MM.1S (cell line): ENCODE measurements around the gene LRPAP1.
"Not testable (repeated sequence)": the region's sequence is repeated elsewhere in the genome, so short reads cannot be mapped to it uniquely, and the experiment has no call there.

Experiments used
- DNase-seq: peaks from one replicate; pipeline ENCODE4 v3.0.0-alpha.2; 2015
- H2AFZ ChIP-seq: fragments of 300-600 bp; sonication (generic); 2 replicates; pipeline ENCODE4 v1.6.0; 2016; ENCODE audit warnings: antibody characterized with exemption, low read length
- H3F3A ChIP-seq: fragments of 300-600 bp; sonication (generic); 2 replicates; pipeline ENCODE4 v1.6.1; 2016; ENCODE audit warnings: mild to moderate bottlenecking, antibody characterized with exemption, low read length, moderate library complexity, mixed read lengths; ENCODE audit not compliant: insufficient read depth
- H3K27ac ChIP-seq: fragments of 300-600 bp; sonication (generic); 2 replicates; pipeline ENCODE4 v1.5.1; 2016; ENCODE audit warnings: mild to moderate bottlenecking, low read length
- H3K27me3 ChIP-seq: fragments of 300-600 bp; sonication (generic); replicated peaks from 2 replicates; pipeline ENCODE4 v1.6.0; 2016; ENCODE audit warnings: low read length; ENCODE audit not compliant: insufficient read depth
- H3K36me3 ChIP-seq: fragments of 300-600 bp; sonication (generic); replicated peaks from 2 replicates; pipeline ENCODE4 v1.6.1; 2016; ENCODE audit warnings: mild to moderate bottlenecking, low read length, mixed read lengths; ENCODE audit not compliant: insufficient read depth
- H3K4me1 ChIP-seq: fragments of 300-600 bp; sonication (generic); 2 replicates; pipeline ENCODE4 v1.6.1; 2016; ENCODE audit warnings: low read length, mixed read lengths
- H3K4me2 ChIP-seq: fragments of 300-600 bp; sonication (generic); 2 replicates; pipeline ENCODE4 v1.6.0; 2016; ENCODE audit warnings: low read depth, low read length
- H3K4me3 ChIP-seq: fragments of 300-600 bp; sonication (generic); 2 replicates; pipeline ENCODE4 v1.5.1; 2016; ENCODE audit warnings: low read length, mixed read lengths
- H3K79me2 ChIP-seq: fragments of 300-600 bp; sonication (generic); 2 replicates; pipeline ENCODE4 v1.6.1; 2016; ENCODE audit warnings: mixed run types, low read length, mixed read lengths
- H3K9ac ChIP-seq: fragments of 300-600 bp; sonication (generic); 2 replicates; pipeline ENCODE4 v1.6.1; 2016; ENCODE audit warnings: low read length, mixed read lengths
- H3K9me2 ChIP-seq: fragments of 300-600 bp; sonication (generic); replicated peaks from 2 replicates; pipeline ENCODE4 v1.6.1; 2016; ENCODE audit warnings: mild to moderate bottlenecking, low read length, mixed read lengths; ENCODE audit not compliant: insufficient read depth
- H3K9me3 ChIP-seq: fragments of 300-600 bp; sonication (generic); replicated peaks from 2 replicates; pipeline ENCODE4 v1.6.1; 2016; ENCODE audit warnings: mild to moderate bottlenecking, low read length, mixed read lengths; ENCODE audit not compliant: insufficient read depth
- H4K20me1 ChIP-seq: fragments of 300-600 bp; sonication (generic); 2 replicates; pipeline ENCODE4 v1.6.1; 2016; ENCODE audit warnings: mild to moderate bottlenecking, low read length, moderate library complexity, mixed read lengths; ENCODE audit not compliant: insufficient read depth
- CTCF ChIP-seq: fragments of 300-600 bp; sonication (generic); IDR thresholded peaks from 2 replicates; pipeline ENCODE4 v1.5.1; 2016; ENCODE audit warnings: antibody characterized with exemption, low read length, mixed read lengths
- EZH2 ChIP-seq: fragments of 300-600 bp; sonication (generic); optimal IDR thresholded peaks from 2 replicates; pipeline ENCODE3; 2017; ENCODE audit warnings: low read depth, mild to moderate bottlenecking, antibody characterized with exemption, low read length, mixed read lengths

The LRPAP1 gene

GRCh38 chr4:3564948-3565347, 32.7 kb upstream of the LRPAP1 start:
- not testable (repeated sequence) for H3K36me3 ChIP-seq, H3K9me2 ChIP-seq, H3K4me3 ChIP-seq, DNase-seq, H4K20me1 ChIP-seq, H3F3A ChIP-seq, H3K4me2 ChIP-seq, H2AFZ ChIP-seq, H3K79me2 ChIP-seq, H3K27ac ChIP-seq, H3K9ac ChIP-seq, H3K27me3 ChIP-seq, H3K9me3 ChIP-seq, H3K4me1 ChIP-seq

GRCh38 chr4:3563403-3563802, 31.2 kb upstream of the LRPAP1 start:
- H3K4me3 ChIP-seq, result no peak overlapping the region
- H3K27ac ChIP-seq, result no peak overlapping the region
- H3K9me2 ChIP-seq, result no peaks in the 10 kb centered on the region
- no peaks in the 10 kb centered on the region for H3K36me3 ChIP-seq
- H3F3A ChIP-seq, result no peaks in the 10 kb centered on the region
- no peak overlapping the region for H3K9ac ChIP-seq
- no peaks in the 10 kb centered on the region for H3K27me3 ChIP-seq
- no peak for DNase-seq
- no peaks in the 10 kb centered on the region for H3K79me2 ChIP-seq
- no peak overlapping the region for H2AFZ ChIP-seq
- no peaks in the 10 kb centered on the region for H3K4me1 ChIP-seq
- no peak overlapping the region for H3K4me2 ChIP-seq
- H4K20me1 ChIP-seq, result no peaks in the 10 kb centered on the region
- no peaks in the 10 kb centered on the region for H3K9me3 ChIP-seq
- TF ChIP-seq CTCF (no peak), EZH2 (no peak)

GRCh38 chr4:3562127-3562526, 29.9 kb upstream of the LRPAP1 start:
- not testable (repeated sequence) for H3K9me2 ChIP-seq, H2AFZ ChIP-seq, H3K27me3 ChIP-seq, H3K27ac ChIP-seq, H3K9me3 ChIP-seq, DNase-seq, H4K20me1 ChIP-seq, H3K4me1 ChIP-seq, H3K4me3 ChIP-seq, H3K79me2 ChIP-seq, H3F3A ChIP-seq, H3K9ac ChIP-seq, H3K36me3 ChIP-seq, H3K4me2 ChIP-seq

- H3K4me3 ChIP-seq, H3K27me3 ChIP-seq, H3K36me3 ChIP-seq, H3K9me2 ChIP-seq, DNase-seq, H3K4me2 ChIP-seq, H3K79me2 ChIP-seq, H3K4me1 ChIP-seq, H4K20me1 ChIP-seq, H3K9me3 ChIP-seq, H3F3A ChIP-seq, H2AFZ ChIP-seq, H3K27ac ChIP-seq, H3K9ac ChIP-seq: not testable (repeated sequence)
Observed at GRCh38 chr4:3560465-3560864, 28.2 kb upstream of the LRPAP1 start.

GRCh38 chr4:3559381-3560290, 27.4 kb upstream of the LRPAP1 start:
- DNase-seq, H2AFZ ChIP-seq, H3K36me3 ChIP-seq, H3K79me2 ChIP-seq, H3K9ac ChIP-seq, H3K9me3 ChIP-seq, H3K27ac ChIP-seq, H3K9me2 ChIP-seq, H4K20me1 ChIP-seq, H3K4me3 ChIP-seq, H3K27me3 ChIP-seq, H3K4me1 ChIP-seq, H3F3A ChIP-seq, H3K4me2 ChIP-seq: not testable (repeated sequence)

GRCh38 chr4:3558514-3558836, 26.3 kb upstream of the LRPAP1 start:
- not testable (repeated sequence) for H3K9me3 ChIP-seq, H3K27me3 ChIP-seq, H3K9me2 ChIP-seq, H3K36me3 ChIP-seq, H3K4me2 ChIP-seq, H3K79me2 ChIP-seq, H3K27ac ChIP-seq, H3F3A ChIP-seq, H4K20me1 ChIP-seq, H3K4me3 ChIP-seq, DNase-seq, H3K4me1 ChIP-seq, H2AFZ ChIP-seq, H3K9ac ChIP-seq

GRCh38 chr4:3557676-3558513, 25.7 kb upstream of the LRPAP1 start:
- not testable (repeated sequence) for H3K27ac ChIP-seq, H2AFZ ChIP-seq, H3K4me3 ChIP-seq, H4K20me1 ChIP-seq, H3K9ac ChIP-seq, DNase-seq, H3K36me3 ChIP-seq, H3K9me3 ChIP-seq, H3K4me2 ChIP-seq, H3K9me2 ChIP-seq, H3K27me3 ChIP-seq, H3K79me2 ChIP-seq, H3K4me1 ChIP-seq, H3F3A ChIP-seq
